KMS-11 (cell line): ENCODE data around the gene GRAP.
"Not testable (repeated sequence)": the region's sequence is repeated elsewhere in the genome, so short reads cannot be mapped to it uniquely, and the experiment has no call there.

Experiments used
- H2AFZ ChIP-seq: fragments of 200-600 bp; sonication (generic); 2 replicates; pipeline ENCODE4 v1.6.1; 2016; ENCODE audit warnings: antibody characterized with exemption, mixed run types, low read depth
- H3K27ac ChIP-seq: fragments of 200-600 bp; sonication (generic); 2 replicates; pipeline ENCODE4 v1.6.1; 2016; ENCODE audit warnings: mild to moderate bottlenecking, mixed run types
- H3K27me3 ChIP-seq: fragments of 200-600 bp; sonication (generic); 2 replicates; pipeline ENCODE4 v1.6.1; 2017; ENCODE audit warnings: mild to moderate bottlenecking, low read depth, mixed run types, moderate library complexity; ENCODE audit not compliant: insufficient read depth
- H3K36me3 ChIP-seq: fragments of 200-600 bp; sonication (generic); 2 replicates; pipeline ENCODE4 v1.6.1; 2017; ENCODE audit warnings: mild to moderate bottlenecking, mixed run types; ENCODE audit not compliant: insufficient read depth
- H3K4me1 ChIP-seq: fragments of 200-600 bp; sonication (generic); 2 replicates; pipeline ENCODE4 v1.6.1; 2016; ENCODE audit warnings: mild to moderate bottlenecking, low read depth, mixed run types; ENCODE audit not compliant: poor library complexity, severe bottlenecking
- H3K4me2 ChIP-seq: fragments of 200-600 bp; sonication (generic); 2 replicates; pipeline ENCODE4 v1.7.0; 2016; ENCODE audit warnings: mild to moderate bottlenecking, mixed run types
- H3K4me3 ChIP-seq: fragments of 200-600 bp; sonication (generic); IDR thresholded peaks from 2 replicates; pipeline ENCODE4 v1.6.1; 2017; ENCODE audit warnings: low read depth, low read length, mixed read lengths; ENCODE audit not compliant: insufficient read depth
- H3K79me2 ChIP-seq: fragments of 200-600 bp; sonication (generic); 2 replicates; pipeline ENCODE4 v1.6.1; 2016; ENCODE audit warnings: low read depth, mixed run types; ENCODE audit not compliant: insufficient read depth
- H3K9ac ChIP-seq: fragments of 200-600 bp; sonication (generic); 2 replicates; pipeline ENCODE4 v1.6.1; 2016; ENCODE audit warnings: mild to moderate bottlenecking, mixed run types
- H4K20me1 ChIP-seq: fragments of 200-600 bp; sonication (generic); 2 replicates; pipeline ENCODE4 v1.6.1; 2016; ENCODE audit warnings: mild to moderate bottlenecking, mixed run types; ENCODE audit not compliant: insufficient read depth
- TF ChIP-seq, protein P1 (sequence below): fragments of 200-600 bp; sonication (generic); conservative IDR thresholded peaks from 2 replicates; pipeline ENCODE4 v1.6.1; 2017; ENCODE audit warnings: low read depth, mild to moderate bottlenecking, antibody characterized with exemption, low read length, moderate library complexity, mixed read lengths

Gene GRAP

DNA sequence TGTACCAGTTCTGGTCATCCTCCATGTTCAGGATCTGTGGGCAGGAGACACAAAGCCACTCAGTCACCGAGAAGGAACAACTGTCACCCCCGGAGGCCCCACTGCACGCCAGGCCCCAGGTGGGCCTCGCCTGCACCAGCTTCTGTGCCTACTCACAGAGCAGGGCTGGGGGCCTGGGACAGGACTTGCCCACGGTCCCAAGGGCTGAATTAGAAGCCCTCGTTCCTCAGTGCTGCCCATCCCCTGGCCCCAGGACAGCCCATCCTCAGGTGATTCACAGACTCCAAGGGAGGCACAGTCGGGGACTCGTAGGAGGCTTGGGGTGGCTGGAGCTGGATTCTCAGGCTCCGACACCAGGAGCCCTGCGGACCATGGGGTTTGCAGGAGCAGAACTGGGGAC, 4.9 kb downstream of the GRAP start:
- H3K27me3 ChIP-seq, H3K27ac ChIP-seq, H3K4me3 ChIP-seq, H4K20me1 ChIP-seq, H3K4me2 ChIP-seq, H3K36me3 ChIP-seq, H3K4me1 ChIP-seq, H3K9ac ChIP-seq, H2AFZ ChIP-seq, H3K79me2 ChIP-seq: not testable (repeated sequence)

DNA sequence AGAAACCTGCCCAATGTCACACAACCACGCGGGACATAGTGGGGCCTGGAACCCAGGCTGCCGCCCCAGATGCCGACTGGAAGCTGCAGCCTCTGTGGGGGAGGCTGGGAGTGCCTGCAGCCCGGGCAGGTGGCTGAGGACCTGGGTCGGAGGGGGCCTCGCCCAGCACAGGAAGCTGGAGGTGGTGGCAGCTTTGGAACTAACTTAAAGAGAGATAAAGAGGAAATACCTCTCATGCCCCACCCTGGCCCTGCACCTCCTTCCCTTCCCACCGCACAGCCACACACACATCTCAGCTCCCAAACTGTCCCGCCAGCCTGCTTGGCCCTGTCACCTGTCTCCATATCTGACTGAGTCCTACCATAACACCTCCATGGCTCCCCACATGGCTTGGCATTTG, 6.4 kb downstream of the GRAP start:
- H3K4me3 ChIP-seq, H3K27ac ChIP-seq, H4K20me1 ChIP-seq, H2AFZ ChIP-seq, H3K9ac ChIP-seq, H3K4me1 ChIP-seq, H3K27me3 ChIP-seq, H3K79me2 ChIP-seq, H3K36me3 ChIP-seq, H3K4me2 ChIP-seq: not testable (repeated sequence)

DNA sequence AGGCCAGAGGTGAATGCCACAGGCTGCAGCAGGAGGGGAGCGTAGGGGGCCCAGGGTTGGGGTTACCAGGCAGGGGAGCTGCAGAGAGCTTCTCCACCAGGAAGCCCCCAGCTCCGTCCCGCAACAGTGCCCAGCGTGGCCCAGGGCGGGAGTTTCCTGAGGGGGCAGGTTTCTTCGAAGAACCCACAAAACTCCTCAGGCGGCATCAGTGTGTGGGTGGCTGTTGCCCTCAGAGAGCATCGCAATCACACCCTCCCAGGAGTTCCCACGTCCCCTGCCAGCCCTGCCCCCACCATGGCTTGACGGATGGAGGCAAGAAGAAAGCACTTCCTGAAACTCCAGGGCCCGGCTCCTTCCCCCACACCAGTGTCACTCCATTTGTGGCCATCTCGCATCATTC, 8.0 kb downstream of the GRAP start:
- not testable (repeated sequence) for H2AFZ ChIP-seq, H3K27me3 ChIP-seq, H3K4me3 ChIP-seq, H3K79me2 ChIP-seq, H3K4me1 ChIP-seq, H4K20me1 ChIP-seq, H3K4me2 ChIP-seq, H3K36me3 ChIP-seq, H3K27ac ChIP-seq, H3K9ac ChIP-seq

DNA sequence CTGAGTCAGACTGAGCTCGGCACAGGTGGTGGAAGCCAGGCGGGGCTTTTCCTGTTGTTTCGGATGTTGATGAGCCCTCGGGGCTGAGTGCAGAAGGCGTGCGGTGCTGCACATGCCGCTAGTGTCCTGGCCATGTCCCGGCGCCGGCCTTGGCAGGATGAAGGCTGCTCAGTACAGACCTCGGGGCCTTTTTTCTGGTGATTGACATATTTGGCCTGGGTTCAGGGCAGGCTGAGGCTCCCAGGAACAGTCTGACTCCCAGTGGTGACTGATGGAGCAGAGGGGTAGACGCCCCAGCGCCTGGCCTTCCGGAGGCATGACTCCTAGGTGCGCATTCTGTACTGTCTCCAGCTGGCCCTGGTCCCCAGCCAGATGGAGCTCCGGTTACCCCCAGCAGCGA, 8.8 kb downstream of the GRAP start:
- H3K79me2 ChIP-seq, H3K4me3 ChIP-seq, H3K36me3 ChIP-seq, H3K27me3 ChIP-seq, H4K20me1 ChIP-seq, H2AFZ ChIP-seq, H3K27ac ChIP-seq, H3K4me2 ChIP-seq, H3K9ac ChIP-seq, H3K4me1 ChIP-seq: not testable (repeated sequence)

DNA sequence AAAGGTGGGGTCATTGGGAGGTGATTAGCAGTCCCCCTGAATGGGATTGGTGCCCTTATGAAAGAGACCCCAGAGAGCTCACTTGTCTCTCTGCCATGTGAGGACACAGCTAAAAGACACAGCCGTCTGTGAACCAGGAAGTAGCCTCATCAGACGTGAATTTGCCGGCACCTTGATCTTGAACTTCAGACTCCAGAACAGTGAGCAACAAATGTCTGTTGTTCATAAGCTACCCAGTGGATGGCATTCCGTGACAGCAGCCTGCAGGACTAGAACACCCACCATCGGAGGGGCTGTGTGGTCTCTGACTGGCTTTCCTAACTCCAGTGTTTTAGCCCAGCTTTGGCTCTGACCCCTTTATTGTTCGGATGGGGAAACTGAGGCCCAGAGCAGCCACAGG, 9.2 kb downstream of the GRAP start:
- H3K27ac ChIP-seq, H4K20me1 ChIP-seq, H3K36me3 ChIP-seq, H3K4me1 ChIP-seq, H3K27me3 ChIP-seq, H3K4me3 ChIP-seq, H2AFZ ChIP-seq, H3K79me2 ChIP-seq, H3K4me2 ChIP-seq, H3K9ac ChIP-seq: not testable (repeated sequence)

DNA sequence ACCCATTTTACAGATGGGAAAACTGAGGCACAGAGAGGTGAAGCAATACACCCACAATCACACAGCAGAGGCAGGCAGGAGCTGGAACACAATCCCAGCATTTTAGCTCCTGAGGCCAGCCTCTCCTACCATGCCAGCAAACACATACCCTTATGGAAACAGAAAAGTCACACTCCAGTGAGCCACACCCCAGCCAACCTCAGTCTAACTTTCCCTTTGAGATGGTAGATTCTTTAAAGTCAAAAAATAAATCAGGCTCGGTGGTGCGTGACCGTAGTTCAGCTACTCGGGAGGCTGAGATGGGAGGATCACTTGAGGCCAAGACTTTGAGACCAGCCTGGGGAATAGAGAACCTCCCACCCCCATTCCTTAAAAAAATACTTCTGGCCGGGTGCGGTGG, 10.6 kb downstream of the GRAP start:
- H3K4me3 ChIP-seq, H3K27ac ChIP-seq, H3K79me2 ChIP-seq, H3K4me2 ChIP-seq, H2AFZ ChIP-seq, H3K27me3 ChIP-seq, H4K20me1 ChIP-seq, H3K9ac ChIP-seq, H3K36me3 ChIP-seq, H3K4me1 ChIP-seq: not testable (repeated sequence)

GRCh38 chr17:19032377-19032988, 14.3 kb downstream of the GRAP start:
- not testable (repeated sequence) for H3K36me3 ChIP-seq, H3K4me2 ChIP-seq, H3K27ac ChIP-seq, H4K20me1 ChIP-seq, H2AFZ ChIP-seq, H3K4me3 ChIP-seq, H3K27me3 ChIP-seq, H3K9ac ChIP-seq, H3K79me2 ChIP-seq, H3K4me1 ChIP-seq

- TF ChIP-seq, protein P1, sequence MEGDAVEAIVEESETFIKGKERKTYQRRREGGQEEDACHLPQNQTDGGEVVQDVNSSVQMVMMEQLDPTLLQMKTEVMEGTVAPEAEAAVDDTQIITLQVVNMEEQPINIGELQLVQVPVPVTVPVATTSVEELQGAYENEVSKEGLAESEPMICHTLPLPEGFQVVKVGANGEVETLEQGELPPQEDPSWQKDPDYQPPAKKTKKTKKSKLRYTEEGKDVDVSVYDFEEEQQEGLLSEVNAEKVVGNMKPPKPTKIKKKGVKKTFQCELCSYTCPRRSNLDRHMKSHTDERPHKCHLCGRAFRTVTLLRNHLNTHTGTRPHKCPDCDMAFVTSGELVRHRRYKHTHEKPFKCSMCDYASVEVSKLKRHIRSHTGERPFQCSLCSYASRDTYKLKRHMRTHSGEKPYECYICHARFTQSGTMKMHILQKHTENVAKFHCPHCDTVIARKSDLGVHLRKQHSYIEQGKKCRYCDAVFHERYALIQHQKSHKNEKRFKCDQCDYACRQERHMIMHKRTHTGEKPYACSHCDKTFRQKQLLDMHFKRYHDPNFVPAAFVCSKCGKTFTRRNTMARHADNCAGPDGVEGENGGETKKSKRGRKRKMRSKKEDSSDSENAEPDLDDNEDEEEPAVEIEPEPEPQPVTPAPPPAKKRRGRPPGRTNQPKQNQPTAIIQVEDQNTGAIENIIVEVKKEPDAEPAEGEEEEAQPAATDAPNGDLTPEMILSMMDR, result 0 out of 2 replicates have a peak, but pooled peaks have one; percentile 13
- not testable (repeated sequence) for H3K36me3 ChIP-seq, H3K27ac ChIP-seq
Observed at GRCh38 chr17:19031729-19032128, 15.0 kb downstream of the GRAP start.

GRCh38 chr17:19030771-19031449, 15.8 kb downstream of the GRAP start:
- not testable (repeated sequence) for H3K27ac ChIP-seq, H3K27me3 ChIP-seq, H4K20me1 ChIP-seq, H3K9ac ChIP-seq, H3K4me3 ChIP-seq, H3K4me2 ChIP-seq, H3K79me2 ChIP-seq, H2AFZ ChIP-seq, H3K4me1 ChIP-seq, H3K36me3 ChIP-seq

More at GRCh38 chr17:19031729-19032128, 15.0 kb downstream of the GRAP start:
- not testable (repeated sequence) for H3K4me1 ChIP-seq, H4K20me1 ChIP-seq, H3K4me3 ChIP-seq, H3K9ac ChIP-seq, H3K4me2 ChIP-seq, H3K79me2 ChIP-seq, H3K27me3 ChIP-seq
- H2AFZ ChIP-seq, result peak overlapping the region; percentile 49; the same call in 1 of the 2 replicates

DNA sequence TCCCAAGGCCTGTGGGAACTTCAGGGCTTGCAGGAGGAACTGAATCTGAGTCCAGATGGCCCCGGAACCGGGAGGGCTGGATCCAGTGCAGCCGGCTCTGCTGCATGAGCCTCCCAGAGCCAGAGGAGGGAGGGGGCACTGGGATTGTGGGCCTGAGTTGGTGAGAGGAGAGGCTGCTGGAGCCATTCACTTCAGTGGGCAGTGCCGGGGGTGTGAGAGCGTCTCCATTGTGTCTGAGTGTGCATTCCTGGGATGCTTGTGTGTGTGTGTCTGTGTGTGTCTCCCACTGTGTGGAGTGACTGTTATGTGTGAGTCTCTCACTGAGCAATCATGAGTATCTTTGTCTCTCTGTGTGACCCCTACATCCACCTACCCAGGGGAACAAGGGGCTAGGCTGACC, 17.0 kb downstream of the GRAP start:
- not testable (repeated sequence) for H3K4me2 ChIP-seq, H4K20me1 ChIP-seq, H2AFZ ChIP-seq, H3K9ac ChIP-seq, H3K4me3 ChIP-seq, H3K79me2 ChIP-seq, H3K36me3 ChIP-seq, H3K4me1 ChIP-seq, H3K27ac ChIP-seq, H3K27me3 ChIP-seq
